GM23338 (cell line): Measurements from ENCODE around the gene GOLGA1. TPM values are rescaled to one million over a fixed set of nuclear protein-coding genes. Genes with fewer than 3 reads are reported as not detected.

Experiments used
- ATAC-seq: fragments of 200-7000 bp; cut with Tn5 transposase; 3 replicates; pipeline ENCODE4 v1.9.1; 2020
- DNase-seq: peaks from one replicate; pipeline ENCODE4 v3.0.0-alpha.2; 2015; ENCODE audit warnings: low spot score
- H2AFZ ChIP-seq: fragments of 200-600 bp; sonication (generic); 2 replicates; pipeline ENCODE4 v1.8.0; 2016; ENCODE audit warnings: antibody characterized with exemption, mild to moderate bottlenecking, moderate library complexity
- H3F3A ChIP-seq: fragments of 200-600 bp; sonication (generic); replicated peaks from 2 replicates; pipeline ENCODE4 v1.8.0; 2017; ENCODE audit warnings: antibody characterized with exemption, mixed run types, low read depth
- H3K27ac ChIP-seq: fragments of 200-600 bp; sonication (generic); 2 replicates; pipeline ENCODE4 v1.6.1; 2016; ENCODE audit warnings: low read depth
- H3K27me3 ChIP-seq: fragments of 200-600 bp; sonication (generic); 2 replicates; pipeline ENCODE4 v1.8.0; 2016; ENCODE audit warnings: mild to moderate bottlenecking, mixed run types, moderate library complexity; ENCODE audit not compliant: insufficient read depth
- H3K36me3 ChIP-seq: fragments of 200-600 bp; sonication (generic); 2 replicates; pipeline ENCODE4 v1.8.0; 2016; ENCODE audit warnings: mild to moderate bottlenecking; ENCODE audit not compliant: insufficient read depth
- H3K4me1 ChIP-seq: fragments of 200-600 bp; sonication (generic); 2 replicates; pipeline ENCODE4 v1.8.0; 2016; ENCODE audit warnings: mild to moderate bottlenecking, moderate library complexity; ENCODE audit not compliant: insufficient read depth
- H3K4me2 ChIP-seq: fragments of 200-600 bp; sonication (generic); 2 replicates; pipeline ENCODE4 v1.7.1; 2017; ENCODE audit warnings: mixed run types
- H3K4me3 ChIP-seq: fragments of 200-600 bp; sonication (generic); 2 replicates; pipeline ENCODE4 v1.6.1; 2016; ENCODE audit warnings: mixed run types
- H3K79me2 ChIP-seq: fragments of 200-600 bp; sonication (generic); replicated peaks from 2 replicates; pipeline ENCODE4 v1.8.0; 2017; ENCODE audit warnings: mild to moderate bottlenecking; ENCODE audit not compliant: insufficient read depth
- H3K9me2 ChIP-seq: fragments of 200-600 bp; sonication (generic); 2 replicates; pipeline ENCODE4 v1.8.0; 2017; ENCODE audit not compliant: insufficient read depth
- H4K20me1 ChIP-seq: fragments of 200-600 bp; sonication (generic); replicated peaks from 2 replicates; pipeline ENCODE4 v1.8.0; 2017; ENCODE audit warnings: mild to moderate bottlenecking; ENCODE audit not compliant: insufficient read depth
- H3K27ac Mint-ChIP-seq: 2 replicates; pipeline ENCODE4 v1.8.0; 2020; ENCODE audit warnings: inconsistent platforms, mild to moderate bottlenecking, moderate library complexity, mixed read lengths
- H3K27me3 Mint-ChIP-seq: 3 replicates; pipeline ENCODE4 v1.8.0; 2022; ENCODE audit warnings: low read depth, mild to moderate bottlenecking, moderate library complexity, mixed read lengths, inconsistent platforms; ENCODE audit not compliant: insufficient read depth, poor library complexity
- H3K36me3 Mint-ChIP-seq: 3 replicates; pipeline ENCODE4 v1.8.0; 2021; ENCODE audit warnings: low read depth, mild to moderate bottlenecking, inconsistent platforms, moderate library complexity, mixed read lengths
- H3K4me1 Mint-ChIP-seq: 3 replicates; pipeline ENCODE4 v1.8.0; 2020; ENCODE audit warnings: mild to moderate bottlenecking, inconsistent platforms, mixed read lengths
- H3K4me3 Mint-ChIP-seq: 3 replicates; pipeline ENCODE4 v1.8.0; 2021; ENCODE audit warnings: moderate library complexity, mild to moderate bottlenecking, inconsistent platforms, mixed read lengths
- H3K9me3 Mint-ChIP-seq: 3 replicates; pipeline ENCODE4 v1.8.0; 2020; ENCODE audit warnings: moderate library complexity, mild to moderate bottlenecking, inconsistent platforms, mixed read lengths
- CREB1 ChIP-seq: fragments of 250-450 bp; sonication (Bioruptor Pico); IDR thresholded peaks from 2 replicates; pipeline ENCODE4 v1.5.0; 2020; ENCODE audit warnings: low read depth, mild to moderate bottlenecking, moderate library complexity
- EZH2 ChIP-seq: fragments of 200-600 bp; sonication (generic); IDR thresholded peaks from one replicate; pipeline ENCODE4 v1.8.0; 2017; ENCODE audit warnings: antibody characterized with exemption, mild to moderate bottlenecking, low read depth; ENCODE audit not compliant: unreplicated experiment
- EZH2phosphoT487 ChIP-seq: fragments of 200-600 bp; sonication (generic); IDR thresholded peaks from one replicate; pipeline ENCODE4 v1.8.1; 2018; ENCODE audit warnings: antibody characterized with exemption; ENCODE audit not compliant: unreplicated experiment
- NANOG ChIP-seq: IDR thresholded peaks from 2 replicates; pipeline ENCODE4 v1.6.1; 2016; ENCODE audit warnings: antibody characterized with exemption, borderline replicate concordance
- POLR2AphosphoS5 ChIP-seq: IDR thresholded peaks from 2 replicates; pipeline ENCODE4 v1.6.1; 2016; ENCODE audit warnings: antibody characterized with exemption, low read depth
- STAT1 ChIP-seq: IDR thresholded peaks from one replicate; pipeline ENCODE4 v1.6.1; 2016; ENCODE audit warnings: antibody characterized with exemption; ENCODE audit not compliant: unreplicated experiment
- ZNF114 ChIP-seq: fragments of 250-450 bp; sonication (Bioruptor Pico); IDR thresholded peaks from 2 replicates; pipeline ENCODE4 v1.5.0; 2020; ENCODE audit warnings: mild to moderate bottlenecking, moderate library complexity
- ZNF331 ChIP-seq: fragments of 250-450 bp; sonication (Bioruptor Pico); IDR thresholded peaks from 2 replicates; pipeline ENCODE4 v1.5.0; 2020; ENCODE audit warnings: low read depth, mild to moderate bottlenecking, moderate library complexity
- polyA plus RNA-seq: library from polyadenylated mRNA; unstranded; fragments of >200 nt; fragmentation: Nextera tagmentation; extraction: Ambion mirVana; gene quantifications from 2 replicates; pipeline ENCODE4 v1.2.1, GENCODE V29; 2016
- total RNA-seq: library from RNA; depleted of rRNA; stranded (reverse); fragments of >200 nt; shearing (Covaris generic); gene quantifications from 2 replicates; pipeline ENCODE4 v1.2.3, GENCODE V29; 2014
- TF ChIP-seq, protein P1 (sequence below), 2 experiments: fragments of 200-600 bp in 1 of 2; sonication (generic) in 1 of 2; conservative IDR thresholded peaks; 2 replicates each; pipeline versions ENCODE4 v1.5.1 to v1.6.1; 2016 to 2017; ENCODE audit warnings: antibody characterized with exemption in 2 of 2, low read depth in 2 of 2, mild to moderate bottlenecking in 2 of 2, moderate library complexity in 1 of 2
- TF ChIP-seq, protein P2 (sequence below): IDR thresholded peaks from 2 replicates; pipeline ENCODE4 v1.6.1; 2016; ENCODE audit warnings: antibody characterized with exemption
- TF ChIP-seq, protein P3 (sequence below): fragments of 250-450 bp; sonication (Bioruptor Pico); IDR thresholded peaks from 2 replicates; pipeline ENCODE4 v1.5.0; 2020; ENCODE audit warnings: mild to moderate bottlenecking, moderate library complexity

GOLGA1 gene
- total and polyA plus RNA-seq, 2 experiments from 2014 or later: 6.1 to 8.0 TPM

DNA sequence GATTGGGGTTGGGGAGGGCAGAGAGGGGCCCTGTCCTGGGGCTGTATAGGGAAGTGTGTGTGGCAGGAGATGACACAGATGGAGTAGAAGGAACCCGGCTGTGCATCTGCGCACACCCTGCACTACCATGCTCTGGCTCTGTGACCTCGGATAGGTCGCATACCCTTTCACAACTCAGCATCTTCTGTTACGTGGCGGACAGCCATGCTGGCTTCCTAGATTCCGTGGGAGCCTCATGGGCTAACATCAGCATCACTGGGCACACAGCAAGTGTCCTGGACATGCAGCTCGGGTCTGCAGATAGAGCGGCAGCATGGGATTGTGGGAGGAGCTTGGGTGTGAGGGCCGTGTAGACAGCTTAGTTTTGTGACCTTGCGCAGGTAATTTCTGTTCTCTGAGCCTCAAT, 69.7 kb downstream of the GOLGA1 start (continued):
- TF ChIP-seq, protein P1, sequence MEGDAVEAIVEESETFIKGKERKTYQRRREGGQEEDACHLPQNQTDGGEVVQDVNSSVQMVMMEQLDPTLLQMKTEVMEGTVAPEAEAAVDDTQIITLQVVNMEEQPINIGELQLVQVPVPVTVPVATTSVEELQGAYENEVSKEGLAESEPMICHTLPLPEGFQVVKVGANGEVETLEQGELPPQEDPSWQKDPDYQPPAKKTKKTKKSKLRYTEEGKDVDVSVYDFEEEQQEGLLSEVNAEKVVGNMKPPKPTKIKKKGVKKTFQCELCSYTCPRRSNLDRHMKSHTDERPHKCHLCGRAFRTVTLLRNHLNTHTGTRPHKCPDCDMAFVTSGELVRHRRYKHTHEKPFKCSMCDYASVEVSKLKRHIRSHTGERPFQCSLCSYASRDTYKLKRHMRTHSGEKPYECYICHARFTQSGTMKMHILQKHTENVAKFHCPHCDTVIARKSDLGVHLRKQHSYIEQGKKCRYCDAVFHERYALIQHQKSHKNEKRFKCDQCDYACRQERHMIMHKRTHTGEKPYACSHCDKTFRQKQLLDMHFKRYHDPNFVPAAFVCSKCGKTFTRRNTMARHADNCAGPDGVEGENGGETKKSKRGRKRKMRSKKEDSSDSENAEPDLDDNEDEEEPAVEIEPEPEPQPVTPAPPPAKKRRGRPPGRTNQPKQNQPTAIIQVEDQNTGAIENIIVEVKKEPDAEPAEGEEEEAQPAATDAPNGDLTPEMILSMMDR (conservative IDR thresholded peaks at IDR 0.05; ENCODE audit: low read depth in 2 of 2): no peak
- TF ChIP-seq, protein P2, sequence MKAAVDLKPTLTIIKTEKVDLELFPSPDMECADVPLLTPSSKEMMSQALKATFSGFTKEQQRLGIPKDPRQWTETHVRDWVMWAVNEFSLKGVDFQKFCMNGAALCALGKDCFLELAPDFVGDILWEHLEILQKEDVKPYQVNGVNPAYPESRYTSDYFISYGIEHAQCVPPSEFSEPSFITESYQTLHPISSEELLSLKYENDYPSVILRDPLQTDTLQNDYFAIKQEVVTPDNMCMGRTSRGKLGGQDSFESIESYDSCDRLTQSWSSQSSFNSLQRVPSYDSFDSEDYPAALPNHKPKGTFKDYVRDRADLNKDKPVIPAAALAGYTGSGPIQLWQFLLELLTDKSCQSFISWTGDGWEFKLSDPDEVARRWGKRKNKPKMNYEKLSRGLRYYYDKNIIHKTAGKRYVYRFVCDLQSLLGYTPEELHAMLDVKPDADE: no peak
- TF ChIP-seq CREB1 (CRISPR knock-in tag): no peak
- no peak for TF ChIP-seq EZH2phosphoT487
- no peak for TF ChIP-seq POLR2AphosphoS5
- no peak for TF ChIP-seq STAT1
- no peak for TF ChIP-seq ZNF331 (CRISPR knock-in tag)
- no peak for TF ChIP-seq EZH2
- no peak for TF ChIP-seq ZNF114 (CRISPR knock-in tag)

DNA sequence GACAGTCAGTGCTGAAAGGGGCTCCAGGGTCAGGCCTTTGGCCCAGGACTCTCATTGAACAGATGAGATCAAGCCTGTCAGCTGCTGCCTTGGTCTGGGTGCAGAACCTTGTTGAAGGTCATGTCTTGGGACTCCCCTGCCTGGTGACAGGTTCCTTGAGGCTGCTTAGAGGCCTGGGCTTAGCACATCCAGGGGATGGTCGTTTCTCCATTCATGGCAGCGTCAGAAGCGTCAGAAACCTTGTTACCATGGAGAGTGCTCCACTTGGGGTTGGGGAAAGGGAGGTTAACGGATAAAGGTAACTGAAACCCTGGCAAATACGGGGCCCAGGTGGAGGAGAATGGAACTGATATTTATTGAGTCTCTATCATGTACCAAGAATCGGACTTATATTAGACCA, 70.2 kb downstream of the GOLGA1 start:
- DNase-seq: no peak
- H4K20me1 ChIP-seq: peaks cover 51% of the 10 kb centered on the region
- H3K4me3 ChIP-seq: peak overlapping the region; percentile 99
- no peak for ATAC-seq
- Mint-ChIP-seq H3K4me3 (peak overlapping the region; percentile 94), H3K27me3 (peaks cover 14% of the 10 kb centered on the region), H3K36me3 (peaks cover 42% of the 10 kb centered on the region), H3K27ac (peak overlapping the region; percentile 13; the same call in 1 of the 2 replicates), H3K4me1 (peaks cover 47% of the 10 kb centered on the region), H3K9me3 (no peaks in the 10 kb centered on the region)
- peaks cover 75% of the 10 kb centered on the region for H3K79me2 ChIP-seq
- no peak overlapping the region for H2AFZ ChIP-seq
- peak overlapping the region; percentile 86; the same call in 1 of the 2 replicates for H3K27ac ChIP-seq
- H3K4me2 ChIP-seq: peak overlapping the region; percentile 98
- peaks cover 15% of the 10 kb centered on the region for H3F3A ChIP-seq
- no peaks in the 10 kb centered on the region for H3K27me3 ChIP-seq
- peaks cover 33% of the 10 kb centered on the region for H3K4me1 ChIP-seq
- H3K9me2 ChIP-seq: no peaks in the 10 kb centered on the region
- no peaks in the 10 kb centered on the region; the same call in 1 of the 2 replicates for H3K36me3 ChIP-seq
- no peak for TF ChIP-seq NANOG
- TF ChIP-seq STAT1: no peak
- TF ChIP-seq CREB1 (CRISPR knock-in tag): no peak
- no peak for TF ChIP-seq POLR2AphosphoS5
- no peak for TF ChIP-seq ZNF114 (CRISPR knock-in tag)
- TF ChIP-seq, protein P2: no peak
- no peak for TF ChIP-seq EZH2phosphoT487
- TF ChIP-seq, protein P3, sequence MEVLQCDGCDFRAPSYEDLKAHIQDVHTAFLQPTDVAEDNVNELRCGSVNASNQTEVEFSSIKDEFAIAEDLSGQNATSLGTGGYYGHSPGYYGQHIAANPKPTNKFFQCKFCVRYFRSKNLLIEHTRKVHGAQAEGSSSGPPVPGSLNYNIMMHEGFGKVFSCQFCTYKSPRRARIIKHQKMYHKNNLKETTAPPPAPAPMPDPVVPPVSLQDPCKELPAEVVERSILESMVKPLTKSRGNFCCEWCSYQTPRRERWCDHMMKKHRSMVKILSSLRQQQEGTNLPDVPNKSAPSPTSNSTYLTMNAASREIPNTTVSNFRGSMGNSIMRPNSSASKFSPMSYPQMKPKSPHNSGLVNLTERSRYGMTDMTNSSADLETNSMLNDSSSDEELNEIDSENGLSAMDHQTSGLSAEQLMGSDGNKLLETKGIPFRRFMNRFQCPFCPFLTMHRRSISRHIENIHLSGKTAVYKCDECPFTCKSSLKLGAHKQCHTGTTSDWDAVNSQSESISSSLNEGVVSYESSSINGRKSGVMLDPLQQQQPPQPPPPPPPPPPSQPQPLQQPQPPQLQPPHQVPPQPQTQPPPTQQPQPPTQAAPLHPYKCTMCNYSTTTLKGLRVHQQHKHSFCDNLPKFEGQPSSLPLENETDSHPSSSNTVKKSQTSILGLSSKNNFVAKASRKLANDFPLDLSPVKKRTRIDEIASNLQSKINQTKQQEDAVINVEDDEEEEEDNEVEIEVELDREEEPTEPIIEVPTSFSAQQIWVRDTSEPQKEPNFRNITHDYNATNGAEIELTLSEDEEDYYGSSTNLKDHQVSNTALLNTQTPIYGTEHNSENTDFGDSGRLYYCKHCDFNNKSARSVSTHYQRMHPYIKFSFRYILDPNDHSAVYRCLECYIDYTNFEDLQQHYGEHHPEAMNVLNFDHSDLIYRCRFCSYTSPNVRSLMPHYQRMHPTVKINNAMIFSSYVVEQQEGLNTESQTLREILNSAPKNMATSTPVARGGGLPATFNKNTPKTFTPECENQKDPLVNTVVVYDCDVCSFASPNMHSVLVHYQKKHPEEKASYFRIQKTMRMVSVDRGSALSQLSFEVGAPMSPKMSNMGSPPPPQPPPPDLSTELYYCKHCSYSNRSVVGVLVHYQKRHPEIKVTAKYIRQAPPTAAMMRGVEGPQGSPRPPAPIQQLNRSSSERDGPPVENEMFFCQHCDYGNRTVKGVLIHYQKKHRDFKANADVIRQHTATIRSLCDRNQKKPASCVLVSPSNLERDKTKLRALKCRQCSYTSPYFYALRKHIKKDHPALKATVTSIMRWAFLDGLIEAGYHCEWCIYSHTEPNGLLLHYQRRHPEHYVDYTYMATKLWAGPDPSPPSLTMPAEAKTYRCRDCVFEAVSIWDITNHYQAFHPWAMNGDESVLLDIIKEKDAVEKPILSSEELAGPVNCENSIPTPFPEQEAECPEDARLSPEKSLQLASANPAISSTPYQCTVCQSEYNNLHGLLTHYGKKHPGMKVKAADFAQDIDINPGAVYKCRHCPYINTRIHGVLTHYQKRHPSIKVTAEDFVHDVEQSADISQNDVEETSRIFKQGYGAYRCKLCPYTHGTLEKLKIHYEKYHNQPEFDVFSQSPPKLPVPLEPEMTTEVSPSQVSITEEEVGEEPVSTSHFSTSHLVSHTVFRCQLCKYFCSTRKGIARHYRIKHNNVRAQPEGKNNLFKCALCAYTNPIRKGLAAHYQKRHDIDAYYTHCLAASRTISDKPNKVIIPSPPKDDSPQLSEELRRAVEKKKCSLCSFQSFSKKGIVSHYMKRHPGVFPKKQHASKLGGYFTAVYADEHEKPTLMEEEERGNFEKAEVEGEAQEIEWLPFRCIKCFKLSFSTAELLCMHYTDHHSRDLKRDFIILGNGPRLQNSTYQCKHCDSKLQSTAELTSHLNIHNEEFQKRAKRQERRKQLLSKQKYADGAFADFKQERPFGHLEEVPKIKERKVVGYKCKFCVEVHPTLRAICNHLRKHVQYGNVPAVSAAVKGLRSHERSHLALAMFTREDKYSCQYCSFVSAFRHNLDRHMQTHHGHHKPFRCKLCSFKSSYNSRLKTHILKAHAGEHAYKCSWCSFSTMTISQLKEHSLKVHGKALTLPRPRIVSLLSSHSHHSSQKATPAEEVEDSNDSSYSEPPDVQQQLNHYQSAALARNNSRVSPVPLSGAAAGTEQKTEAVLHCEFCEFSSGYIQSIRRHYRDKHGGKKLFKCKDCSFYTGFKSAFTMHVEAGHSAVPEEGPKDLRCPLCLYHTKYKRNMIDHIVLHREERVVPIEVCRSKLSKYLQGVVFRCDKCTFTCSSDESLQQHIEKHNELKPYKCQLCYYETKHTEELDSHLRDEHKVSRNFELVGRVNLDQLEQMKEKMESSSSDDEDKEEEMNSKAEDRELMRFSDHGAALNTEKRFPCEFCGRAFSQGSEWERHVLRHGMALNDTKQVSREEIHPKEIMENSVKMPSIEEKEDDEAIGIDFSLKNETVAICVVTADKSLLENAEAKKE: no peak
- TF ChIP-seq EZH2: no peak
- TF ChIP-seq, protein P1 (conservative IDR thresholded peaks at IDR 0.05; ENCODE audit: low read depth in 2 of 2): no peak
